UCSD-AML1 (cell line): ENCODE results near the gene NAP1L3.

Experiments
- DNase-seq: peaks from one replicate; lab custom pipeline; 2025; ENCODE audit not compliant: unreplicated experiment; lab: John Stamatoyannopoulos, UW

Gene NAP1L3

GRCh38 chrX:93673056-93673868 lies at the start of gene NAP1L3:
Gene NAP1L3 (minus strand): TSS chrX:93673578. CDS start chrX:93673304, 274 bp downstream.
- no peak for DNase-seq

- DNase-seq: no peak
Observed at GRCh38 chrX:93711076-93711475, 37.7 kb upstream of the NAP1L3 start.

GRCh38 chrX:93703701-93704100 lies 30.3 kb upstream of the NAP1L3 start:
- no peak for DNase-seq

GRCh38 chrX:93695981-93696380 lies 22.6 kb upstream of the NAP1L3 start:
- no peak for DNase-seq

- DNase-seq: no peak
Observed at GRCh38 chrX:93673869-93674271, 492 bp upstream of the NAP1L3 start, which contains the start of gene FAM133A. Gene FAM133A (plus strand): TSS chrX:93674206. CDS start chrX:93709420, 35,214 bp downstream.

- DNase-seq: no peak
Observed at GRCh38 chrX:93660575-93660974, 12.8 kb downstream of the NAP1L3 start.

- no peak for DNase-seq
Observed at GRCh38 chrX:93649381-93649780, 24.0 kb downstream of the NAP1L3 start.

- no peak for DNase-seq
Observed at GRCh38 chrX:93637591-93637990, 35.8 kb downstream of the NAP1L3 start.
